GM12875 (cell line): ENCODE results near the gene KRTAP8-1.

ENCODE experiments used
- H3K4me3 ChIP-seq: one replicate; pipeline ENCODE4 v1.5.1; 2011; ENCODE audit warnings: low read depth, low read length, control low read depth
- CTCF ChIP-seq: IDR thresholded peaks from 2 replicates; pipeline ENCODE4 v1.5.1; 2011; ENCODE audit warnings: low read depth, mild to moderate bottlenecking, control low read depth, inconsistent platforms, low read length, moderate library complexity, borderline replicate concordance; ENCODE audit not compliant: insufficient read depth

The KRTAP8-1 gene

DNA sequence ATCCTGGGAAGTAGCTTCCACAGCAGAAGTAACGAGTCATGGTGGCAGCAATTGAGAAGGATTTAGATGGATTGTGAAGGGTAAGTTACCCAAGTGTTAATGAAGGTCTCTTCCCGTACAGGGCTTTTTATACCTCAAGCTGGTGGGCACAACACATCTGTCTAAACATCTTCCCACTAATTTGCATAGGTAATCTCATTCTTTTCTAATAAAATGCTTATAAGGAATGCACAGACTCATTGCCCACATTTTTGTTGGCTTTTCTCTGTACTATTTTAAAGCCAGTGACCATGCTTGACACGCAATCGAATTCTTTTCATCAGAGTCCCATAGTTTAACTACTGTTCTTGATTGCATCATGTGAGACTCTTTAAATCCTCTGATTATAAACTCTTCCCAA, 16.6 kb upstream of the KRTAP8-1 start, which contains the start of gene KRTAP7-1:
Gene KRTAP7-1, minus strand, starts transcription at position 101 of the 400 bp plus-strand sequence. Its CDS starts 61 bp downstream, at position 40.
- no peak for TF ChIP-seq CTCF
- H3K4me3 ChIP-seq = no peak within 1 kb of the TSS

DNA sequence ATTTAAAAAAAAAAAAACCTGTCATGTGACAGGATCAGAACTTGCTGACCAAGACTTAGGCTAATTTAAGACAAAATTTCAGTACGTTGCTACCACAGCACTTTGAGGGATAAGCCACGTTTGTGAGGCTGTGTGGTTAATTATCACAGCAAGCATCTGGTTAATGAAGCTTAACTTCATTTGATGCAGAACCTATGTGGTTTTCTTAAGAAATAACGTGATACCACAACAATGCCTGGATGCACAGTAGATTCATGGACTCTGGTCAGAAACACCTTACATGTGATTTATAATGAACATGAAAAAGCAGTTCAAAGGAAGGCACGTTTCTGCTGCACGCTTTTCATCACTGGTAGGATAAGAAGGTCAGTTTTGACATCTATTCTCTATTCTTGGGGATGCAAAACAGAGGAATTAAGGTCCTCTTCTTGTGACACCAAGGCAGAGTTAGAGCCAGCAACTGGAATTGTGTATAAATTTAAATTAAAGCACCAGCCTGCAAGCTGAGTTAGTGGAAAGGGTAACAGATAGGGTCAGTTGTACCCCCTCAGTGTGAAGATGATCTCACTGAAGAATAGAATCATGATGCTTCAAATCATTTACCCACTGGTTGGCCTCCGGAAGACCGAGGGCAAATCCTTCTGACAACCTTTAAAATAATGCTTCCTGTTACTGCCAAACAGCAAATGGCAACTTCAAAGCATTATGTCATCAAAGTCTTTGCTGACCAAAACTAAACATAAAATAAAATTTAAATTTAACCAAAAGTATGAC, 6.0 kb upstream of the KRTAP8-1 start:
- TF ChIP-seq CTCF = no peak

GRCh38 chr21:30800605-30801004, 12.5 kb downstream of the KRTAP8-1 start:
- no peak overlapping the region for H3K4me3 ChIP-seq
- no peak for TF ChIP-seq CTCF

More for the DNA sequence above, 6.0 kb upstream of the KRTAP8-1 start:
- H3K4me3 ChIP-seq = no peak overlapping the region

GRCh38 chr21:30793581-30794314, 19.3 kb downstream of the KRTAP8-1 start:
- no peak overlapping the region for H3K4me3 ChIP-seq
- no peak for TF ChIP-seq CTCF

DNA sequence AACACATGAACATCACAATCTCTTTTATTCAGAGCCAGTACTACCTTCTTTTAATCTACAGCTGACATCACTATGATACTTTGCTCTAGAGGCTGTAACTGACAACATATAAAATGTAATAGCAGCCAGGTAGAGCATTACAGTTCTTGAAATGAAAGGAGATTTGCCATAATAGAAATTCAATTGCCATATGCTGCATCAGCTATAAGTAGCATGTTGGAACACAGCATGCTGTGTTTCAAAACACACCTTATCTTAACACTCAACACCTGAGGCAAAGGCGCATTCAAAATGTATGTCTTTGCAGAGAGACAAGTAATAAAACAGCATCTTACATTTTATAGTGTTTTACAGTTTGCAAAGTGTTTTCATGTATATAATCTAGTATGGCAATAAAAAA, 33.8 kb downstream of the KRTAP8-1 start:
- TF ChIP-seq CTCF = no peak
- no peak overlapping the region for H3K4me3 ChIP-seq

DNA sequence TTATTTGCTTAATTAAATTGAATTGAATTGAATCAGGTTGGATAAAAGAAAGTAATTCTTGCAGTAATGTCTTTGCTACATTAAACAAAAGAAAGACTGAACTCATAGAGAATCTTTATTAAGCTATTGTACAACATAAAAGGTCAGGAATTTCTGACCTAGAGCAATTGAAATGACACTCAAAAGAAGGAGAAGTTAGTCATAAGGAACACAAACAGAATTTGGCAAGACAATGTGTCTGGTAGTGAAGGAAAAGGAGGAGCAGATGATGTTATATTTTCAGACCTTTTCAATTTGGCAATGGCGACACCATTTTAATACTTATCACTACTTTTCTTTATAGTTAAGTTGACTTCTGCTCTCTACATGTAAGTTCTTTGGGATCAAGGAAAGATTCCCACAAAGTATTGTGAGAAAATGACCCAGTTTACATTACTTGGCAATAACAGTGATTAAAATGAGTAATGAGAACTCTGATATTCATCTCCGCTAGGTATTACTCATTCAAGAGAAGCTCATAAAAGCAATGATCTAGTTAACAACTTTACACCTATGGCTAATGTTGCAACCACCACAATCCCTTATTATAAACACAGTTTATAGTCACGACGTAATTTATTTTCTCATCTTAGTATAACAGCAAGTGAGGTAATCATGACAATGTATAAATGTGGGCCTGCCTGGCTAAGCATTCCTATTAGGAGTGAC, 43.2 kb downstream of the KRTAP8-1 start:
- H3K4me3 ChIP-seq = no peak overlapping the region
- TF ChIP-seq CTCF = no peak
